AG08396 (cell line): ENCODE data around the gene KAT2B.

Experiments
- DNase-seq: peaks from one replicate; pipeline ENCODE4 v3.0.0; 2012; ENCODE audit warnings: low spot score, mixed read lengths

The KAT2B gene

GRCh38 chr3:20147361-20147760, 107.1 kb downstream of the KAT2B start:
- DNase-seq: no peak

- DNase-seq: no peak
Measured at GRCh38 chr3:20148466-20148865, 108.2 kb downstream of the KAT2B start.

GRCh38 chr3:20154078-20154477, 113.8 kb downstream of the KAT2B start:
- DNase-seq: no peak

- no peak for DNase-seq
Measured at GRCh38 chr3:20154928-20155327, 114.7 kb downstream of the KAT2B start.

GRCh38 chr3:20160230-20160629, 120.0 kb downstream of the KAT2B start:
- DNase-seq: no peak

- no peak for DNase-seq
Measured at GRCh38 chr3:20161714-20162113, 121.5 kb downstream of the KAT2B start.

- DNase-seq: no peak
Measured at GRCh38 chr3:20173844-20174410, 133.7 kb downstream of the KAT2B start.

GRCh38 chr3:20181276-20181675, 141.0 kb downstream of the KAT2B start:
- DNase-seq: no peak

- DNase-seq: no peak
Measured at GRCh38 chr3:20182206-20182605, 142.0 kb downstream of the KAT2B start.

- no peak for DNase-seq
Measured at GRCh38 chr3:20185331-20185678, 145.1 kb downstream of the KAT2B start.

- peak; percentile 97 for DNase-seq
Measured at GRCh38 chr3:20185679-20186599, 145.7 kb downstream of the KAT2B start, which contains the start of gene SGO1. TSS of gene SGO1 (minus strand) at chr3:20186206. CDS start at chr3:20184027, 2,179 bp downstream.

- no peak for DNase-seq
Measured at GRCh38 chr3:20186600-20187004, 146.4 kb downstream of the KAT2B start.

GRCh38 chr3:20190991-20191390, 150.7 kb downstream of the KAT2B start:
- no peak for DNase-seq

GRCh38 chr3:20194793-20195460, 154.7 kb downstream of the KAT2B start:
- no peak for DNase-seq

GRCh38 chr3:20197775-20198174, 157.5 kb downstream of the KAT2B start:
- no peak for DNase-seq

- no peak for DNase-seq
Measured at GRCh38 chr3:20201143-20201542, 160.9 kb downstream of the KAT2B start.
